SK-N-SH (cell line): ENCODE results near the gene MYO10. TPM values are rescaled to one million over a fixed set of nuclear protein-coding genes. Genes with fewer than 3 reads are reported as not detected.

ENCODE experiments used
- CTCF ChIA-PET: fragments of 300-600, 350-600 bp; formaldehyde crosslinking; extraction: SDS; loops from one replicate; lab custom pipeline; 2021; lab: Yijun Ruan, JAX
- POLR2A ChIA-PET: fragments of 350-600 bp; sonication (Branson Sonifier 250); formaldehyde crosslinking; extraction: SDS; loops from one replicate; lab custom pipeline; 2020; ENCODE audit warnings: antibody characterized with exemption, inconsistent platforms; lab: Yijun Ruan, JAX
- DNase-seq: peaks from one replicate; pipeline ENCODE4 v3.0.0; 2012
- H2AFZ ChIP-seq: fragments of 200-600 bp; sonication (generic); 2 replicates; pipeline ENCODE4 v1.8.1; 2016; ENCODE audit warnings: antibody characterized with exemption, mild to moderate bottlenecking, low read depth
- H3F3A ChIP-seq: fragments of 200-600 bp; sonication (generic); replicated peaks from 2 replicates; pipeline ENCODE3; 2016; ENCODE audit warnings: antibody characterized with exemption, mild to moderate bottlenecking; ENCODE audit not compliant: insufficient read depth
- H3K27ac ChIP-seq, 2 experiments: fragments of 200-500 bp in 1 of 2; fragments of 200-600 bp in 1 of 2; sonication (Bioruptor generic) in 1 of 2; sonication (generic), shearing (Covaris generic) in 1 of 2; 2 replicates each; pipeline versions ENCODE4 v1.5.1 to v1.6.1; 2014 to 2016; ENCODE audit warnings: low read depth in 2 of 2, inconsistent platforms in 1 of 2, low read length in 1 of 2, mild to moderate bottlenecking in 1 of 2, mixed read lengths in 1 of 2
- H3K27me3 ChIP-seq: fragments of 200-600 bp; sonication (generic), shearing (Covaris generic); 2 replicates; pipeline ENCODE4 v1.6.1; 2016; ENCODE audit warnings: mixed run types; ENCODE audit not compliant: insufficient read depth
- H3K36me3 ChIP-seq, 2 experiments: fragments of 200-500 bp in 1 of 2; fragments of 200-600 bp in 1 of 2; sonication (Bioruptor generic) in 1 of 2; sonication (generic) in 1 of 2; replicated peaks in 1 of 2; 2 replicates each; pipeline versions ENCODE3 to v1.5.1; 2014 to 2016; ENCODE audit warnings: low read length in 1 of 2, mild to moderate bottlenecking in 1 of 2; ENCODE audit not compliant: insufficient read depth in 2 of 2, control insufficient read depth in 1 of 2
- H3K4me1 ChIP-seq, 2 experiments: fragments of 200-500 bp in 1 of 2; fragments of 200-600 bp in 1 of 2; sonication (Bioruptor generic) in 1 of 2; sonication (generic), shearing (Covaris generic) in 1 of 2; 2 replicates each; pipeline versions ENCODE4 v1.5.1 to v1.6.1; 2014 to 2016; ENCODE audit warnings: low read depth in 1 of 2, low read length in 1 of 2, mixed run types in 1 of 2; ENCODE audit not compliant: insufficient read depth in 2 of 2, control insufficient read depth in 1 of 2
- H3K4me2 ChIP-seq: fragments of 200-600 bp; sonication (generic), shearing (Covaris generic); 2 replicates; pipeline ENCODE4 v1.6.1; 2017; ENCODE audit warnings: mixed run types
- H3K4me3 ChIP-seq, 2 experiments: fragments of 200-500 bp in 1 of 2; fragments of 200-600 bp in 1 of 2; sonication (Bioruptor generic) in 1 of 2; sonication (generic), shearing (Covaris generic) in 1 of 2; 2 replicates each; pipeline versions ENCODE4 v1.5.1 to v1.8.1; 2014 to 2016; ENCODE audit warnings: low read depth in 2 of 2, inconsistent platforms in 1 of 2, low read length in 1 of 2, mild to moderate bottlenecking in 1 of 2, mixed read lengths in 1 of 2, moderate library complexity in 1 of 2
- H3K79me2 ChIP-seq: fragments of 200-600 bp; sonication (generic); 2 replicates; pipeline ENCODE4 v1.8.1; 2017; ENCODE audit warnings: mild to moderate bottlenecking; ENCODE audit not compliant: insufficient read depth
- H3K9ac ChIP-seq: fragments of 200-600 bp; sonication (generic); 2 replicates; pipeline ENCODE4 v1.6.1; 2017; ENCODE audit warnings: mixed run types
- H3K9me2 ChIP-seq: fragments of 200-600 bp; sonication (generic); 2 replicates; pipeline ENCODE4 v1.6.1; 2017; ENCODE audit warnings: mixed run types
- H3K9me3 ChIP-seq: fragments of 200-600 bp; sonication (generic); 2 replicates; pipeline ENCODE4 v1.6.1; 2017; ENCODE audit warnings: mixed run types, mild to moderate bottlenecking, moderate library complexity
- H4K20me1 ChIP-seq: fragments of 200-600 bp; sonication (generic); 2 replicates; pipeline ENCODE4 v1.6.1; 2017; ENCODE audit warnings: mild to moderate bottlenecking, mixed run types; ENCODE audit not compliant: insufficient read depth
- CHD2 ChIP-seq: fragments of 150-350 bp; IDR thresholded peaks from 2 replicates; pipeline ENCODE4 v1.6.1; 2018; ENCODE audit warnings: low read length; ENCODE audit not compliant: partially characterized antibody
- FOSL2 ChIP-seq: IDR thresholded peaks from 2 replicates; pipeline ENCODE4 v1.4.0; 2012; ENCODE audit warnings: low read depth, mild to moderate bottlenecking, moderate library complexity, borderline replicate concordance
- GABPA ChIP-seq: IDR thresholded peaks from 2 replicates; pipeline ENCODE4 v1.4.0; 2012; ENCODE audit warnings: low read depth, mild to moderate bottlenecking
- JUND ChIP-seq: IDR thresholded peaks from 2 replicates; pipeline ENCODE4 v1.4.0; 2012
- NFIC ChIP-seq: IDR thresholded peaks from 2 replicates; pipeline ENCODE4 v1.4.0; 2012; ENCODE audit warnings: borderline replicate concordance
- NRF1 ChIP-seq: IDR thresholded peaks from 2 replicates; pipeline ENCODE4 v1.6.1; 2012; ENCODE audit warnings: low read depth, mild to moderate bottlenecking, low read length
- RAD21 ChIP-seq: IDR thresholded peaks from 2 replicates; pipeline ENCODE4 v1.6.1; 2012; ENCODE audit warnings: mild to moderate bottlenecking, low read length
- RCOR1 ChIP-seq: fragments of 150-350 bp; IDR thresholded peaks from 2 replicates; pipeline ENCODE4 v1.6.1; 2017; ENCODE audit warnings: antibody characterized with exemption, low read length
- RFX5 ChIP-seq: IDR thresholded peaks from 2 replicates; pipeline ENCODE4 v1.6.1; 2012; ENCODE audit warnings: mild to moderate bottlenecking, improper control_type of control experiment, low read length
- SIN3A ChIP-seq: IDR thresholded peaks from 2 replicates; pipeline ENCODE4 v1.6.1; 2012; ENCODE audit warnings: low read depth, mild to moderate bottlenecking, low read length, moderate library complexity, borderline replicate concordance
- SMC3 ChIP-seq: IDR thresholded peaks from 2 replicates; pipeline ENCODE4 v1.6.1; 2012; ENCODE audit warnings: low read depth, low read length, improper control_type of control experiment
- TAF1 ChIP-seq: IDR thresholded peaks from 2 replicates; pipeline ENCODE4 v1.6.1; 2012; ENCODE audit warnings: low read depth, mild to moderate bottlenecking, low read length, moderate library complexity, borderline replicate concordance
- TCF12 ChIP-seq: IDR thresholded peaks from 2 replicates; pipeline ENCODE4 v1.4.0; 2012
- TEAD4 ChIP-seq: IDR thresholded peaks from 2 replicates; pipeline ENCODE4 v1.4.0; 2012; ENCODE audit warnings: mild to moderate bottlenecking, borderline replicate concordance; ENCODE audit not compliant: insufficient read depth
- WGBS: methylation state at CpG from one replicate; pipeline ENCODE4 v1.1.6; 2017; ENCODE audit warnings: low lambda C conversion rate; 5-methylcytosine and 5-hydroxymethylcytosine counted together
- polyA plus RNA-seq, 3 experiments: library from polyadenylated mRNA; depleted of rRNA; stranded (reverse); fragments of >200 nt; gene quantifications; 2 replicates each; pipeline ENCODE4 v1.2.3, GENCODE V29; 2012
- TF ChIP-seq, protein P1 (sequence below): IDR thresholded peaks from 2 replicates; pipeline ENCODE4 v1.4.0; 2012; ENCODE audit warnings: low read depth, borderline replicate concordance
- TF ChIP-seq, protein P2 (sequence below): fragments of 150-350 bp; IDR thresholded peaks from 2 replicates; pipeline ENCODE4 v1.6.1; 2016; ENCODE audit warnings: mild to moderate bottlenecking, low read depth, low read length
- TF ChIP-seq, protein P3 (sequence below): fragments of 200-600 bp; sonication (generic); IDR thresholded peaks from 2 replicates; pipeline ENCODE4 v1.6.1; 2017; ENCODE audit warnings: antibody characterized with exemption, mild to moderate bottlenecking, moderate library complexity
- TF ChIP-seq, protein P4 (sequence below): fragments of 150-350 bp; IDR thresholded peaks from 2 replicates; pipeline ENCODE4 v1.6.1; 2017; ENCODE audit warnings: antibody characterized with exemption, low read length, low read depth, borderline replicate concordance
- TF ChIP-seq, protein P5 (sequence below): IDR thresholded peaks from 2 replicates; pipeline ENCODE4 v1.4.0; 2012; ENCODE audit warnings: low read depth, borderline replicate concordance
- TF ChIP-seq, protein P6 (sequence below): IDR thresholded peaks from 2 replicates; pipeline ENCODE4 v1.6.1; 2012; ENCODE audit warnings: mild to moderate bottlenecking, low read depth, low read length, moderate library complexity
- TF ChIP-seq, protein P7 (sequence below): IDR thresholded peaks from 2 replicates; pipeline ENCODE4; 2012

The MYO10 gene
- polyA plus RNA-seq, 1 of the 3 experiments (the other 2 are of a cell fraction) = 8.1 TPM

DNA sequence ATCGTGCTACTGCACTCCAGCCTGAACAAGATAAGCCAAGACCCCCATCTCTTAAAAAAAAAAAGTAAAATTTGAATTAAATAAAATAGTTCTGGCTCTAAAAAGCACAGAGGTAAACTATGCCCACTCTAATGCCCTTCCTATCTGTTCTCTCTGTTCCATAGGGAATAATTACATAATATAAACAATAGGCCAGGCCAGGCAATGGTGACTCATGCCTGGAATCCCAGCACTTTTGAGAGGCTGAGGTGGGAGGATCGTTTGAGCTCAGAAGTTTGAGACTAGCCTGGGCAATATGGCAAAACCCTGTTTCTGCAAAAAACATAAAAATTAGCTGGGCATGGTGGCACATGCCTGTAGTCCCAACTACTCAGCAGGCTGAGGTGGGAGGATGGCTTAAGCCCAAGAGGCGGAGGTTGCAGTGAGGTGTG lies 47.4 kb downstream of the MYO10 start:
- TF ChIP-seq TCF12 (0 out of 2 replicates have a peak, but pooled peaks have one; percentile 23), RCOR1 (no peak), CHD2 (no peak), SIN3A (no peak), NFIC (no peak), JUND (peak; percentile 59), TAF1 (no peak), RFX5 (no peak), GABPA (no peak), SMC3 (no peak), TEAD4 (no peak), RAD21 (no peak), FOSL2 (peak; percentile 63; the same call in 1 of the 2 replicates), NRF1 (no peak)
- TF ChIP-seq, protein P1, sequence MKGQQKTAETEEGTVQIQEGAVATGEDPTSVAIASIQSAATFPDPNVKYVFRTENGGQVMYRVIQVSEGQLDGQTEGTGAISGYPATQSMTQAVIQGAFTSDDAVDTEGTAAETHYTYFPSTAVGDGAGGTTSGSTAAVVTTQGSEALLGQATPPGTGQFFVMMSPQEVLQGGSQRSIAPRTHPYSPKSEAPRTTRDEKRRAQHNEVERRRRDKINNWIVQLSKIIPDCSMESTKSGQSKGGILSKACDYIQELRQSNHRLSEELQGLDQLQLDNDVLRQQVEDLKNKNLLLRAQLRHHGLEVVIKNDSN = no peak
- TF ChIP-seq, protein P2, sequence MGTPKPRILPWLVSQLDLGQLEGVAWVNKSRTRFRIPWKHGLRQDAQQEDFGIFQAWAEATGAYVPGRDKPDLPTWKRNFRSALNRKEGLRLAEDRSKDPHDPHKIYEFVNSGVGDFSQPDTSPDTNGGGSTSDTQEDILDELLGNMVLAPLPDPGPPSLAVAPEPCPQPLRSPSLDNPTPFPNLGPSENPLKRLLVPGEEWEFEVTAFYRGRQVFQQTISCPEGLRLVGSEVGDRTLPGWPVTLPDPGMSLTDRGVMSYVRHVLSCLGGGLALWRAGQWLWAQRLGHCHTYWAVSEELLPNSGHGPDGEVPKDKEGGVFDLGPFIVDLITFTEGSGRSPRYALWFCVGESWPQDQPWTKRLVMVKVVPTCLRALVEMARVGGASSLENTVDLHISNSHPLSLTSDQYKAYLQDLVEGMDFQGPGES = no peak
- TF ChIP-seq, protein P3, sequence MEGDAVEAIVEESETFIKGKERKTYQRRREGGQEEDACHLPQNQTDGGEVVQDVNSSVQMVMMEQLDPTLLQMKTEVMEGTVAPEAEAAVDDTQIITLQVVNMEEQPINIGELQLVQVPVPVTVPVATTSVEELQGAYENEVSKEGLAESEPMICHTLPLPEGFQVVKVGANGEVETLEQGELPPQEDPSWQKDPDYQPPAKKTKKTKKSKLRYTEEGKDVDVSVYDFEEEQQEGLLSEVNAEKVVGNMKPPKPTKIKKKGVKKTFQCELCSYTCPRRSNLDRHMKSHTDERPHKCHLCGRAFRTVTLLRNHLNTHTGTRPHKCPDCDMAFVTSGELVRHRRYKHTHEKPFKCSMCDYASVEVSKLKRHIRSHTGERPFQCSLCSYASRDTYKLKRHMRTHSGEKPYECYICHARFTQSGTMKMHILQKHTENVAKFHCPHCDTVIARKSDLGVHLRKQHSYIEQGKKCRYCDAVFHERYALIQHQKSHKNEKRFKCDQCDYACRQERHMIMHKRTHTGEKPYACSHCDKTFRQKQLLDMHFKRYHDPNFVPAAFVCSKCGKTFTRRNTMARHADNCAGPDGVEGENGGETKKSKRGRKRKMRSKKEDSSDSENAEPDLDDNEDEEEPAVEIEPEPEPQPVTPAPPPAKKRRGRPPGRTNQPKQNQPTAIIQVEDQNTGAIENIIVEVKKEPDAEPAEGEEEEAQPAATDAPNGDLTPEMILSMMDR = no peak
- TF ChIP-seq, protein P4, sequence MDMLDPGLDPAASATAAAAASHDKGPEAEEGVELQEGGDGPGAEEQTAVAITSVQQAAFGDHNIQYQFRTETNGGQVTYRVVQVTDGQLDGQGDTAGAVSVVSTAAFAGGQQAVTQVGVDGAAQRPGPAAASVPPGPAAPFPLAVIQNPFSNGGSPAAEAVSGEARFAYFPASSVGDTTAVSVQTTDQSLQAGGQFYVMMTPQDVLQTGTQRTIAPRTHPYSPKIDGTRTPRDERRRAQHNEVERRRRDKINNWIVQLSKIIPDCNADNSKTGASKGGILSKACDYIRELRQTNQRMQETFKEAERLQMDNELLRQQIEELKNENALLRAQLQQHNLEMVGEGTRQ = no peak
- TF ChIP-seq, protein P5, sequence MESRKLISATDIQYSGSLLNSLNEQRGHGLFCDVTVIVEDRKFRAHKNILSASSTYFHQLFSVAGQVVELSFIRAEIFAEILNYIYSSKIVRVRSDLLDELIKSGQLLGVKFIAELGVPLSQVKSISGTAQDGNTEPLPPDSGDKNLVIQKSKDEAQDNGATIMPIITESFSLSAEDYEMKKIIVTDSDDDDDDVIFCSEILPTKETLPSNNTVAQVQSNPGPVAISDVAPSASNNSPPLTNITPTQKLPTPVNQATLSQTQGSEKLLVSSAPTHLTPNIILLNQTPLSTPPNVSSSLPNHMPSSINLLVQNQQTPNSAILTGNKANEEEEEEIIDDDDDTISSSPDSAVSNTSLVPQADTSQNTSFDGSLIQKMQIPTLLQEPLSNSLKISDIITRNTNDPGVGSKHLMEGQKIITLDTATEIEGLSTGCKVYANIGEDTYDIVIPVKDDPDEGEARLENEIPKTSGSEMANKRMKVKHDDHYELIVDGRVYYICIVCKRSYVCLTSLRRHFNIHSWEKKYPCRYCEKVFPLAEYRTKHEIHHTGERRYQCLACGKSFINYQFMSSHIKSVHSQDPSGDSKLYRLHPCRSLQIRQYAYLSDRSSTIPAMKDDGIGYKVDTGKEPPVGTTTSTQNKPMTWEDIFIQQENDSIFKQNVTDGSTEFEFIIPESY = no peak
- TF ChIP-seq, protein P6, sequence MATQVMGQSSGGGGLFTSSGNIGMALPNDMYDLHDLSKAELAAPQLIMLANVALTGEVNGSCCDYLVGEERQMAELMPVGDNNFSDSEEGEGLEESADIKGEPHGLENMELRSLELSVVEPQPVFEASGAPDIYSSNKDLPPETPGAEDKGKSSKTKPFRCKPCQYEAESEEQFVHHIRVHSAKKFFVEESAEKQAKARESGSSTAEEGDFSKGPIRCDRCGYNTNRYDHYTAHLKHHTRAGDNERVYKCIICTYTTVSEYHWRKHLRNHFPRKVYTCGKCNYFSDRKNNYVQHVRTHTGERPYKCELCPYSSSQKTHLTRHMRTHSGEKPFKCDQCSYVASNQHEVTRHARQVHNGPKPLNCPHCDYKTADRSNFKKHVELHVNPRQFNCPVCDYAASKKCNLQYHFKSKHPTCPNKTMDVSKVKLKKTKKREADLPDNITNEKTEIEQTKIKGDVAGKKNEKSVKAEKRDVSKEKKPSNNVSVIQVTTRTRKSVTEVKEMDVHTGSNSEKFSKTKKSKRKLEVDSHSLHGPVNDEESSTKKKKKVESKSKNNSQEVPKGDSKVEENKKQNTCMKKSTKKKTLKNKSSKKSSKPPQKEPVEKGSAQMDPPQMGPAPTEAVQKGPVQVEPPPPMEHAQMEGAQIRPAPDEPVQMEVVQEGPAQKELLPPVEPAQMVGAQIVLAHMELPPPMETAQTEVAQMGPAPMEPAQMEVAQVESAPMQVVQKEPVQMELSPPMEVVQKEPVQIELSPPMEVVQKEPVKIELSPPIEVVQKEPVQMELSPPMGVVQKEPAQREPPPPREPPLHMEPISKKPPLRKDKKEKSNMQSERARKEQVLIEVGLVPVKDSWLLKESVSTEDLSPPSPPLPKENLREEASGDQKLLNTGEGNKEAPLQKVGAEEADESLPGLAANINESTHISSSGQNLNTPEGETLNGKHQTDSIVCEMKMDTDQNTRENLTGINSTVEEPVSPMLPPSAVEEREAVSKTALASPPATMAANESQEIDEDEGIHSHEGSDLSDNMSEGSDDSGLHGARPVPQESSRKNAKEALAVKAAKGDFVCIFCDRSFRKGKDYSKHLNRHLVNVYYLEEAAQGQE = no peak
- TF ChIP-seq, protein P7, sequence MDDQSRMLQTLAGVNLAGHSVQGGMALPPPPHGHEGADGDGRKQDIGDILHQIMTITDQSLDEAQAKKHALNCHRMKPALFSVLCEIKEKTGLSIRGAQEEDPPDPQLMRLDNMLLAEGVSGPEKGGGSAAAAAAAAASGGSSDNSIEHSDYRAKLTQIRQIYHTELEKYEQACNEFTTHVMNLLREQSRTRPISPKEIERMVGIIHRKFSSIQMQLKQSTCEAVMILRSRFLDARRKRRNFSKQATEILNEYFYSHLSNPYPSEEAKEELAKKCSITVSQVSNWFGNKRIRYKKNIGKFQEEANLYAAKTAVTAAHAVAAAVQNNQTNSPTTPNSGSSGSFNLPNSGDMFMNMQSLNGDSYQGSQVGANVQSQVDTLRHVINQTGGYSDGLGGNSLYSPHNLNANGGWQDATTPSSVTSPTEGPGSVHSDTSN = no peak
- 68% methylated on average over 3 of the region's 3 CpGs for WGBS
- H3K27ac ChIP-seq = peak overlapping the region in 1 of 2 experiments; percentile 59; a peak in 2 of 4 replicates
- peaks cover 0 to 62% of the 10 kb centered on the region in 2 experiments; a peak in 3 of 4 replicates for H3K4me1 ChIP-seq
- peaks cover 26% of the 10 kb centered on the region for H3F3A ChIP-seq
- no peak overlapping the region for H3K4me3 ChIP-seq
- H3K9ac ChIP-seq = no peak overlapping the region
- DNase-seq = no peak
- ChIA-PET CTCF (no interaction called here), POLR2A (no interaction called here)
- H3K9me3 ChIP-seq = no peaks in the 10 kb centered on the region
- H4K20me1 ChIP-seq = peaks cover 100% of the 10 kb centered on the region
- no peaks in the 10 kb centered on the region for H3K27me3 ChIP-seq
- no peak overlapping the region; the same call in 1 of the 2 replicates for H3K4me2 ChIP-seq
- no peak overlapping the region for H2AFZ ChIP-seq
- peaks cover 100% of the 10 kb centered on the region for H3K79me2 ChIP-seq
- H3K9me2 ChIP-seq = no peaks in the 10 kb centered on the region
- H3K36me3 ChIP-seq = no peaks in the 10 kb centered on the region
